IPS-18c (cell line): ENCODE measurements around the gene STX8.
"Not testable (repeated sequence)": the region's sequence is repeated elsewhere in the genome, so short reads cannot be mapped to it uniquely, and the experiment has no call there.

Source experiments
- H3K4me3 ChIP-seq: 2 replicates; pipeline ENCODE4 v1.7.0; 2013; ENCODE audit warnings: low read depth, mild to moderate bottlenecking, low read length, moderate library complexity; ENCODE audit not compliant: insufficient read depth
- H3K9me3 ChIP-seq: one replicate; pipeline ENCODE4 v1.6.1; 2013; ENCODE audit warnings: mild to moderate bottlenecking, low read length, moderate library complexity; ENCODE audit not compliant: control insufficient read depth, insufficient read depth

STX8 gene

GRCh38 chr17:9274973-9275372, 300.6 kb downstream of the STX8 start:
- H3K4me3 ChIP-seq: no peak overlapping the region
- H3K9me3 ChIP-seq: no peaks in the 10 kb centered on the region

- no peaks in the 10 kb centered on the region for H3K9me3 ChIP-seq
- H3K4me3 ChIP-seq: no peak overlapping the region
Measured at GRCh38 chr17:9273428-9274391, 301.9 kb downstream of the STX8 start.

- no peaks in the 10 kb centered on the region for H3K9me3 ChIP-seq
- H3K4me3 ChIP-seq: no peak overlapping the region
Measured at GRCh38 chr17:9272501-9273200, 303.0 kb downstream of the STX8 start.

GRCh38 chr17:9271989-9272388, 303.6 kb downstream of the STX8 start:
- H3K4me3 ChIP-seq: no peak overlapping the region
- H3K9me3 ChIP-seq: no peaks in the 10 kb centered on the region

- Histone ChIP-seq H3K4me3 (no peak overlapping the region), H3K9me3 (no peaks in the 10 kb centered on the region)
Measured at GRCh38 chr17:9270921-9271320, 304.7 kb downstream of the STX8 start.

- Histone ChIP-seq H3K4me3 (no peak overlapping the region), H3K9me3 (no peaks in the 10 kb centered on the region)
Measured at GRCh38 chr17:9269350-9270035, 306.1 kb downstream of the STX8 start.

- H3K9me3 ChIP-seq: no peaks in the 10 kb centered on the region
- H3K4me3 ChIP-seq: no peak overlapping the region
Measured at GRCh38 chr17:9268546-9268945, 307.1 kb downstream of the STX8 start.

- H3K9me3 ChIP-seq: no peaks in the 10 kb centered on the region
- no peak overlapping the region for H3K4me3 ChIP-seq
Measured at GRCh38 chr17:9266697-9267117, 308.9 kb downstream of the STX8 start.

- no peak overlapping the region for H3K4me3 ChIP-seq
- no peaks in the 10 kb centered on the region for H3K9me3 ChIP-seq
Measured at GRCh38 chr17:9266031-9266680, 309.5 kb downstream of the STX8 start.

- no peak overlapping the region for H3K4me3 ChIP-seq
Measured at GRCh38 chr17:9261081-9262012, 314.3 kb downstream of the STX8 start.

GRCh38 chr17:9259419-9259818, 316.2 kb downstream of the STX8 start:
- no peaks in the 10 kb centered on the region for H3K9me3 ChIP-seq
- no peak overlapping the region for H3K4me3 ChIP-seq

More at GRCh38 chr17:9261081-9262012, 314.3 kb downstream of the STX8 start:
- no peaks in the 10 kb centered on the region for H3K9me3 ChIP-seq

- Histone ChIP-seq H3K4me3 (no peak overlapping the region), H3K9me3 (no peaks in the 10 kb centered on the region)
Measured at GRCh38 chr17:9258115-9259015, 317.3 kb downstream of the STX8 start.

- not testable (repeated sequence) for H3K4me3 ChIP-seq, H3K9me3 ChIP-seq
Measured at GRCh38 chr17:9257630-9257965, 318.0 kb downstream of the STX8 start.

GRCh38 chr17:9256751-9257629, 318.6 kb downstream of the STX8 start:
- Histone ChIP-seq H3K9me3 (no peaks in the 10 kb centered on the region), H3K4me3 (no peak overlapping the region)

GRCh38 chr17:9256361-9256750, 319.3 kb downstream of the STX8 start:
- H3K4me3 ChIP-seq: no peak overlapping the region
- no peaks in the 10 kb centered on the region for H3K9me3 ChIP-seq
